Measurements from ENCODE around the gene FGD5.

DNA sequence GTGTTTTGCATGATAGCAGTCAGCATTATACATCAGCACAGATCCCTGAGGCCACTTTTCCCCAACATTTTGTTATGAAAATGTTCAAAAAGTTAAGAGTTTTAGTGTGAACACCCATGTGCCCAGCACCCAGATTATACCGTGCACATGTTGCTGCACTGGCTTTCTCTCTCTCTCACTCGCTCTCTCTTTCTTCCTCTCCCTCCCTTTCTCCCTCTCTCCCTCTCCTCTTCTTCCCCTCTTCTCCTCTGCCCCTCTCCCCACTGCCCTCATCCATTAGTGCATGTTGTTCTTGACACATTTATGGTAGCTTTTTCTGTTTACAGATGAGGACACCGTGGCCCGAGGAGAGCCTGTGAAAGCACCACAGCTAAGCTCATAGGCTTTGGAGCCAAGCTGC is 7.3 kb downstream of the FGD5 start:
- TF ChIP-seq, protein P1, sequence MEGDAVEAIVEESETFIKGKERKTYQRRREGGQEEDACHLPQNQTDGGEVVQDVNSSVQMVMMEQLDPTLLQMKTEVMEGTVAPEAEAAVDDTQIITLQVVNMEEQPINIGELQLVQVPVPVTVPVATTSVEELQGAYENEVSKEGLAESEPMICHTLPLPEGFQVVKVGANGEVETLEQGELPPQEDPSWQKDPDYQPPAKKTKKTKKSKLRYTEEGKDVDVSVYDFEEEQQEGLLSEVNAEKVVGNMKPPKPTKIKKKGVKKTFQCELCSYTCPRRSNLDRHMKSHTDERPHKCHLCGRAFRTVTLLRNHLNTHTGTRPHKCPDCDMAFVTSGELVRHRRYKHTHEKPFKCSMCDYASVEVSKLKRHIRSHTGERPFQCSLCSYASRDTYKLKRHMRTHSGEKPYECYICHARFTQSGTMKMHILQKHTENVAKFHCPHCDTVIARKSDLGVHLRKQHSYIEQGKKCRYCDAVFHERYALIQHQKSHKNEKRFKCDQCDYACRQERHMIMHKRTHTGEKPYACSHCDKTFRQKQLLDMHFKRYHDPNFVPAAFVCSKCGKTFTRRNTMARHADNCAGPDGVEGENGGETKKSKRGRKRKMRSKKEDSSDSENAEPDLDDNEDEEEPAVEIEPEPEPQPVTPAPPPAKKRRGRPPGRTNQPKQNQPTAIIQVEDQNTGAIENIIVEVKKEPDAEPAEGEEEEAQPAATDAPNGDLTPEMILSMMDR (IDR thresholded peaks at IDR 0.05), result no peak
- no peak for TF ChIP-seq EZH2 (IDR thresholded peaks at IDR 0.05; ENCODE audit: borderline replicate concordance, insufficient read depth, low read depth, low read length, poor library complexity, severe bottlenecking)
